ENCODE measurements around the gene ZNF157. TPM values are rescaled to one million over a fixed set of nuclear protein-coding genes. Genes with fewer than 3 reads are reported as not detected.
A peak's percentile ranks its signal among the peaks of the same experiment; 100 is the strongest.

The ZNF157 gene
- total RNA-seq, 1 donor from 2014 or later = 0.47 TPM

- H3K27me3 Mint-ChIP-seq (ENCODE audit: insufficient read depth, low read depth) = peaks cover 3% of the 10 kb centered on the region
- peaks cover 11% of the 10 kb centered on the region for H3K36me3 Mint-ChIP-seq
- DNase-seq (ENCODE audit: low spot score) = no peak
Measured at GRCh38 chrX:47458528-47458927, 88.2 kb downstream of the ZNF157 start.

GRCh38 chrX:47460561-47460960 is 90.2 kb downstream of the ZNF157 start:
- Mint-ChIP-seq H3K27me3 (ENCODE audit: insufficient read depth, low read depth) (no peaks in the 10 kb centered on the region), H3K4me3 (no peak overlapping the region), H3K27ac (no peak overlapping the region), H3K4me1 (no peaks in the 10 kb centered on the region), H3K9me3 (peaks cover 5% of the 10 kb centered on the region), H3K36me3 (peaks cover 3% of the 10 kb centered on the region)
- Histone ChIP-seq H4K20me1 (ENCODE audit: low read depth) (no peaks in the 10 kb centered on the region), H3K9ac (no peak overlapping the region), H3K27ac (no peak overlapping the region), H3K4me1 (no peaks in the 10 kb centered on the region), H3K4me3 (no peak overlapping the region), H3K79me2 (ENCODE audit: low read depth) (no peaks in the 10 kb centered on the region), H3K4me2 (no peak overlapping the region), H3F3A (ENCODE audit: low read depth) (no peaks in the 10 kb centered on the region), H2AFZ (replicated peaks) (no peak overlapping the region), H3K36me3 (no peaks in the 10 kb centered on the region), H3K9me3 (ENCODE audit: low read depth) (no peaks in the 10 kb centered on the region), H3K27me3 (no peaks in the 10 kb centered on the region)
- no peak for DNase-seq (ENCODE audit: low spot score)
- TF ChIP-seq CTCF (IDR thresholded peaks at IDR 0.05) (no peak), EZH2phosphoT487 (IDR thresholded peaks at IDR 0.05) (no peak), EZH2 (IDR thresholded peaks at IDR 0.05) (no peak)

More at GRCh38 chrX:47458528-47458927, 88.2 kb downstream of the ZNF157 start:
- no peaks in the 10 kb centered on the region for H3K36me3 ChIP-seq
- Mint-ChIP-seq H3K27ac (no peak overlapping the region), H3K4me3 (no peak overlapping the region), H3K9me3 (peaks cover 14% of the 10 kb centered on the region), H3K4me1 (no peaks in the 10 kb centered on the region)
- H3K27ac ChIP-seq = no peak overlapping the region
- no peaks in the 10 kb centered on the region for H3K79me2 ChIP-seq (ENCODE audit: low read depth)
- H3K4me3 ChIP-seq = no peak overlapping the region
- no peaks in the 10 kb centered on the region for H3K4me1 ChIP-seq
- no peak overlapping the region for H3K9ac ChIP-seq
- no peak for TF ChIP-seq CTCF (IDR thresholded peaks at IDR 0.05)
- no peak for TF ChIP-seq EZH2phosphoT487 (IDR thresholded peaks at IDR 0.05)
- TF ChIP-seq EZH2 (IDR thresholded peaks at IDR 0.05) = no peak
- no peak overlapping the region for H2AFZ ChIP-seq (replicated peaks)
- no peaks in the 10 kb centered on the region for H3K9me3 ChIP-seq (ENCODE audit: low read depth)
- no peaks in the 10 kb centered on the region for H3F3A ChIP-seq (ENCODE audit: low read depth)
- no peak overlapping the region for H3K4me2 ChIP-seq
- no peaks in the 10 kb centered on the region for H4K20me1 ChIP-seq (ENCODE audit: low read depth)
- H3K27me3 ChIP-seq = no peaks in the 10 kb centered on the region

Small RNA genes within 50 kb of the gene (small RNA-seq; reads per million reads assigned to genes)
- gene SNORA11C = 0.25 reads per million, percentile 14 among the genes with 10 or more reads in this experiment

Other genes starting within 250 kb of the ZNF157 start
- 53.1 and 86.1 TPM in 2 replicates for gene NDUFB11, start 225.9 kb upstream of the ZNF157 start, total RNA-seq (ENCODE audit: low replicate concordance)
- gene RBM10, start 225.4 kb upstream of the ZNF157 start, total RNA-seq (ENCODE audit: low replicate concordance) = 26.5 and 65.9 TPM in 2 replicates
- 291 and 537 TPM in 2 replicates for gene UBA1, start 176.7 kb upstream of the ZNF157 start, total RNA-seq (ENCODE audit: low replicate concordance)
- gene CDK16, start 151.9 kb upstream of the ZNF157 start, total RNA-seq (ENCODE audit: low replicate concordance) = 166 and 248 TPM in 2 replicates
- gene USP11, start 137.6 kb upstream of the ZNF157 start, total RNA-seq (ENCODE audit: low replicate concordance) = 106 and 158 TPM in 2 replicates
- 5.1 and 6.5 TPM in 2 replicates for gene ZNF41, start 112.6 kb downstream of the ZNF157 start, total RNA-seq (ENCODE audit: low replicate concordance)
- gene ARAF, start 190.6 kb downstream of the ZNF157 start, total RNA-seq (ENCODE audit: low replicate concordance) = 17.4 and 31.3 TPM in 2 replicates
- gene TIMP1, start 211.9 kb downstream of the ZNF157 start, total RNA-seq (ENCODE audit: low replicate concordance) = 21.6 and 40.5 TPM in 2 replicates
- gene SYN1, start 249.3 kb downstream of the ZNF157 start, total RNA-seq (ENCODE audit: low replicate concordance) = 0.53 TPM in 1 of 2 replicates, not detected in the other

All from neural progenitor cell (in vitro differentiated cells).